ENCODE measurements around the gene FMNL2.

DNA sequence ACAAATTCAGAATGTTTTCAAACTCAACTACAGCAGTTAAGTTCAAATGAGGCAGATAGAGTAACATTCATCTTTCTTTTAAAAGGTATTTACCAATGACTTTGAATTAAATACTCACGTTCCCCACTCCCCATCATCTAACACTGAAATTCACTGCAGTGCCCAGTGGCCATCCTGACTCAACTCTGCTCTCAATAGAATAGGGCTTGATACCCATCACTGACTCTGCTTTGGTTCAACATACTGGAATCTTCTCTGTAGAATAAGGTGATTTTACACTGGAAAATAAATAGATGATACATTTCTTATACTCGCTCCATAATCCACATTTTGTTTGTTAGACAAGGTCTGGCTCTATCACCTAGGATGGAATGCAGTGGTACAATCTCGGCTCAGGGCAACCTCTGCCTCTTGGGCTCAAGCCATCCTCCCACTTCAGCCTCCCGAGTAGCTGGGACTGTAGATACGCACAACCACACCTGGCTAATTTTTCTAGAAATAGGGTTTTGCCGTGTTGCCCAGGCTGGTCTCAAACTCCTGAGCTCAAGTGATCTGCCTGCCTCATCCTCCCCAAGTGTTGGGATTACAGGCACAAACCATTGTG, 315.9 kb downstream of the FMNL2 start:
- TF ChIP-seq, protein P1, sequence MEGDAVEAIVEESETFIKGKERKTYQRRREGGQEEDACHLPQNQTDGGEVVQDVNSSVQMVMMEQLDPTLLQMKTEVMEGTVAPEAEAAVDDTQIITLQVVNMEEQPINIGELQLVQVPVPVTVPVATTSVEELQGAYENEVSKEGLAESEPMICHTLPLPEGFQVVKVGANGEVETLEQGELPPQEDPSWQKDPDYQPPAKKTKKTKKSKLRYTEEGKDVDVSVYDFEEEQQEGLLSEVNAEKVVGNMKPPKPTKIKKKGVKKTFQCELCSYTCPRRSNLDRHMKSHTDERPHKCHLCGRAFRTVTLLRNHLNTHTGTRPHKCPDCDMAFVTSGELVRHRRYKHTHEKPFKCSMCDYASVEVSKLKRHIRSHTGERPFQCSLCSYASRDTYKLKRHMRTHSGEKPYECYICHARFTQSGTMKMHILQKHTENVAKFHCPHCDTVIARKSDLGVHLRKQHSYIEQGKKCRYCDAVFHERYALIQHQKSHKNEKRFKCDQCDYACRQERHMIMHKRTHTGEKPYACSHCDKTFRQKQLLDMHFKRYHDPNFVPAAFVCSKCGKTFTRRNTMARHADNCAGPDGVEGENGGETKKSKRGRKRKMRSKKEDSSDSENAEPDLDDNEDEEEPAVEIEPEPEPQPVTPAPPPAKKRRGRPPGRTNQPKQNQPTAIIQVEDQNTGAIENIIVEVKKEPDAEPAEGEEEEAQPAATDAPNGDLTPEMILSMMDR (conservative IDR thresholded peaks at IDR 0.05): no peak
- TF ChIP-seq EZH2 (IDR thresholded peaks at IDR 0.05; ENCODE audit: low read depth): no peak

Data from PC-9 (cell line).